MCF 10A (cell line): ENCODE results near the gene ZNF407. TPM values are rescaled to one million over a fixed set of nuclear protein-coding genes. Genes with fewer than 3 reads are reported as not detected.

Experiments
- BruUV-seq: library from RNA; stranded (reverse); fragments of 400-500 nt; replicated peaks from 2 replicates; lab custom pipeline; 2021; lab: Mats Ljungman, UMichigan
- CTCF ChIA-PET: fragments of 300-600 bp; sonication (Branson Sonifier 250); formaldehyde crosslinking; extraction: SDS; loops from one replicate; lab custom pipeline; 2021; ENCODE audit warnings: antibody characterized with exemption, inconsistent platforms; lab: Yijun Ruan, JAX
- POLR2A ChIA-PET: fragments of 300-600, 350-650 bp; sonication (Branson Sonifier 250); formaldehyde crosslinking; extraction: SDS; loops from one replicate; lab custom pipeline; 2020; ENCODE audit warnings: antibody characterized with exemption, inconsistent platforms; lab: Yijun Ruan, JAX
- DNase-seq: peaks from one replicate; pipeline ENCODE4 v3.0.0-alpha.2; 2018; ENCODE audit not compliant: unreplicated experiment
- H3K27ac Mint-ChIP-seq: one replicate; pipeline ENCODE4 v1.8.0; 2022; ENCODE audit warnings: mild to moderate bottlenecking, low read depth, mixed read lengths; ENCODE audit not compliant: unreplicated experiment
- H3K27me3 Mint-ChIP-seq: one replicate; pipeline ENCODE4 v1.8.0; 2022; ENCODE audit warnings: mixed read lengths; ENCODE audit not compliant: insufficient read depth, unreplicated experiment
- H3K36me3 Mint-ChIP-seq: one replicate; pipeline ENCODE4 v1.8.0; 2022; ENCODE audit warnings: mild to moderate bottlenecking, moderate library complexity, mixed read lengths; ENCODE audit not compliant: insufficient read depth, unreplicated experiment
- H3K4me1 Mint-ChIP-seq: one replicate; pipeline ENCODE4 v1.8.0; 2022; ENCODE audit warnings: mixed read lengths; ENCODE audit not compliant: insufficient read depth, unreplicated experiment
- H3K4me3 Mint-ChIP-seq: one replicate; pipeline ENCODE4 v1.8.0; 2022; ENCODE audit warnings: mild to moderate bottlenecking, moderate library complexity, mixed read lengths; ENCODE audit not compliant: unreplicated experiment
- H3K9me3 Mint-ChIP-seq: one replicate; pipeline ENCODE4 v1.8.0; 2022; ENCODE audit warnings: mixed read lengths; ENCODE audit not compliant: unreplicated experiment
- intact Hi-C: fragments of 100-400 bp; cut with micrococcal nuclease; formaldehyde crosslinking; loops from 2 replicates; pipeline ENCODE4 v1.14.1; 2022
- total RNA-seq: library from RNA; stranded (reverse); gene quantifications from 2 replicates; pipeline ENCODE4 v1.2.3, GENCODE V29; 2022
- TF ChIP-seq, protein P1 (sequence below): fragments of 200-600 bp; IDR thresholded peaks from one replicate; pipeline ENCODE4 v1.8.0; 2022; ENCODE audit warnings: antibody characterized with exemption, mild to moderate bottlenecking; ENCODE audit not compliant: unreplicated experiment

Gene ZNF407
- total RNA-seq, 1 experiment from 2014 or later = 9.5 TPM

DNA sequence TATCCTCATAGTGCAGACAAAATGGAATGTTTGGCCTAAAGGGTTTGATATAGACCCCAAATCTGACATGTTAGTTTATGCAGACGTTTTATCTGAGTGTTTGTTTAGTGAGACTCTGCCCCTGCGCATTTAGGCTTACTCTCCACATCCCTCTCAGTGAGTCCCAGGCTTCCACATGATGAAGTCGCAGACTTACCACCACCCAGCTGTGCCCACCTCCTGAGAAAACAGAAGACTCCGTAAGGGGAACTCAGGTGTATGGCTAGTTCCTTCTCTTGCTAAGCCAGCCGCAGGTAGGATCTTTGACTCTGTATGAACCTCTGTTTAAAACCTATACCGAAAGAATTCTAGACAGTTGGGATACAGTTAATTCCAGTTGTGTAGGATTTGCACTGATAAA is 338.7 kb downstream of the ZNF407 start:
- POLR2A ChIA-PET = no interaction called here
- intact Hi-C loops = no loop called here
- TF ChIP-seq, protein P1, sequence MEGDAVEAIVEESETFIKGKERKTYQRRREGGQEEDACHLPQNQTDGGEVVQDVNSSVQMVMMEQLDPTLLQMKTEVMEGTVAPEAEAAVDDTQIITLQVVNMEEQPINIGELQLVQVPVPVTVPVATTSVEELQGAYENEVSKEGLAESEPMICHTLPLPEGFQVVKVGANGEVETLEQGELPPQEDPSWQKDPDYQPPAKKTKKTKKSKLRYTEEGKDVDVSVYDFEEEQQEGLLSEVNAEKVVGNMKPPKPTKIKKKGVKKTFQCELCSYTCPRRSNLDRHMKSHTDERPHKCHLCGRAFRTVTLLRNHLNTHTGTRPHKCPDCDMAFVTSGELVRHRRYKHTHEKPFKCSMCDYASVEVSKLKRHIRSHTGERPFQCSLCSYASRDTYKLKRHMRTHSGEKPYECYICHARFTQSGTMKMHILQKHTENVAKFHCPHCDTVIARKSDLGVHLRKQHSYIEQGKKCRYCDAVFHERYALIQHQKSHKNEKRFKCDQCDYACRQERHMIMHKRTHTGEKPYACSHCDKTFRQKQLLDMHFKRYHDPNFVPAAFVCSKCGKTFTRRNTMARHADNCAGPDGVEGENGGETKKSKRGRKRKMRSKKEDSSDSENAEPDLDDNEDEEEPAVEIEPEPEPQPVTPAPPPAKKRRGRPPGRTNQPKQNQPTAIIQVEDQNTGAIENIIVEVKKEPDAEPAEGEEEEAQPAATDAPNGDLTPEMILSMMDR = no peak
- H3K4me3 Mint-ChIP-seq = no peak overlapping the region
- H3K9me3 Mint-ChIP-seq = no peaks in the 10 kb centered on the region
- CTCF ChIA-PET = interaction anchor here (1.5 kb wide), 1 partner anchor 105 kb away, joined by 6 read pairs; no protein-coding TSS in a partner anchor
- H3K36me3 Mint-ChIP-seq = no peaks in the 10 kb centered on the region
- no peaks in the 10 kb centered on the region for H3K27me3 Mint-ChIP-seq
- DNase-seq = no peak
- no peak overlapping the region for H3K27ac Mint-ChIP-seq
- no TSS peak for BruUV-seq
- no peaks in the 10 kb centered on the region for H3K4me1 Mint-ChIP-seq

DNA sequence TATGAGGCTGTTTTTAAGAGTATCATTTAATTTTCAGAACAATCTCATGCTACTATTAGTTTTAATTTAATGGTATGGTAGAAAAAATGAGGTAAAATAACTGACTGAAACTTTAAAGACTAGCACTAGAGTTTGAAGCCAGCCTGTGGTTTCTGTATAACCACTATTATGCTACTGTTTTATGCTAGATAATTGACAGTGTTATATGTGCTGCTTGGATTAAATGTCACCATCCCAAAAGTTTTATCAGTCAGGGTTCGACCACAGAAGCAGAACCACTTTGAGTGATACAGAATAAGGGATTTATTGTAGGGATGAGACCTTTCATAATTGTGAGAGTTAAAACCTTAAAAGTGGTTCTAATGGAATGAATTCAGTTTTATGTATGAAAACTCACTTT is 339.6 kb downstream of the ZNF407 start:
- no peaks in the 10 kb centered on the region for H3K4me1 Mint-ChIP-seq
- TF ChIP-seq, protein P1 = no peak
- H3K9me3 Mint-ChIP-seq = no peaks in the 10 kb centered on the region
- ChIA-PET POLR2A (no interaction called here), CTCF (no interaction called here)
- H3K27ac Mint-ChIP-seq = no peak overlapping the region
- DNase-seq = no peak
- intact Hi-C loops = no loop called here
- H3K4me3 Mint-ChIP-seq = no peak overlapping the region
- no TSS peak for BruUV-seq
- H3K27me3 Mint-ChIP-seq = no peaks in the 10 kb centered on the region
- no peaks in the 10 kb centered on the region for H3K36me3 Mint-ChIP-seq

DNA sequence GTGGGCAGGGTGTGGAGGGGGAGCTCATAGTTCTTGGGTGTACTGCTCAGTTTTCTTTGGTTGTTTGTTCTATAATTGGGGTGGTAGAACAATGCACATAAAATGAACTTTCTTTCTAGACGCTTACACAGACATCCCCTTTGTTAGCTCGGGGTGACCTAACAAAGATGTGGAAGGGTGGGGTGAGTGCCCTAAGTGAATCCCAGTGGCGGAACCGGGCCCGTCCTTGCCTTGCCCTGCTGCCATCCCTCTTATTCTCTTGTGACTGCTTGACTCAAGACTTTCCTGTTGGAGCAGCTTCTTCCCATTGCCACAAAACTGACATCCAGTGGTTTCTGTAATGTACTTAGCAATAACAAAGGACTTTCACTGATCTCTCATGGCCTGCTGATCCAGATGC is 343.2 kb downstream of the ZNF407 start:
- Mint-ChIP-seq H3K36me3 (no peaks in the 10 kb centered on the region), H3K9me3 (no peaks in the 10 kb centered on the region), H3K27ac (no peak overlapping the region), H3K27me3 (no peaks in the 10 kb centered on the region), H3K4me3 (no peak overlapping the region), H3K4me1 (no peaks in the 10 kb centered on the region)
- no TSS peak for BruUV-seq
- intact Hi-C loops = no loop called here
- DNase-seq = no peak
- ChIA-PET CTCF (no interaction called here), POLR2A (interaction anchor here (0.7 kb wide), 1 partner anchor 313 kb away, joined by 5 read pairs; no protein-coding TSS in a partner anchor)
- TF ChIP-seq, protein P1 = no peak

DNA sequence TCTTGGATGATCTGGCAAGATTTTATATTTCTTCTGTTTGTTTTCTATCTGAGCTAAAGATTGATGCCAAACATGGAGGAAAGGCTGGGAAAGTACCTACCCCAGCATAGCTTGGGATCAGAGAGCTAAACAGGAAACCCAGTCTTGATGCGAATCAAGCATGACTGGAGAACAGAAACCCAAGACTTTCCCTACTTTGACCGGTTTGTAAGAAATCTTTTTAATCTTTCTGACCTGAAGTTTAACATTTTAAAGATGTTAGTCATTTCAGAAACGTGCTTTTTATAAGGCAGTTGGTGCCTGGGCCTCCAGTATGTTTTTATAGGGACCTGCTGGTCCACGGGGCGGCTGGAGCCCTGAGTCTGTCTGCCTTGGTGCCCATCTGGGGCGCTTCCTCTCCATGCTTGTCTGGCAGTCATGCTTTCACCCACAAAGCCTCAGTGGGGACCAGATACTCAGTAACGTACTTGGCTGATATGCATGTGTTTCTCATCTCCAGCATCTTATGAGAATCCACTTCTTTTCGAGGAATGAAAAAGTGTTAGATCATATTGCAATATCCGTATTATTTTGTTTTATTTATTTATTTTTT is 344.7 kb downstream of the ZNF407 start:
- H3K27me3 Mint-ChIP-seq = no peaks in the 10 kb centered on the region
- no peak overlapping the region for H3K27ac Mint-ChIP-seq
- H3K36me3 Mint-ChIP-seq = no peaks in the 10 kb centered on the region
- DNase-seq = no peak
- intact Hi-C loops = no loop called here
- TF ChIP-seq, protein P1 = no peak
- H3K9me3 Mint-ChIP-seq = no peaks in the 10 kb centered on the region
- ChIA-PET CTCF (interaction anchor here (1.6 kb wide), 1 partner anchor 45 kb away, joined by 4 read pairs; no protein-coding TSS in a partner anchor), POLR2A (no interaction called here)
- BruUV-seq = no TSS peak
- no peaks in the 10 kb centered on the region for H3K4me1 Mint-ChIP-seq
- no peak overlapping the region for H3K4me3 Mint-ChIP-seq
